ENCODE data around the gene SLC25A33. TPM values are rescaled to one million over a fixed set of nuclear protein-coding genes. Genes with fewer than 3 reads are reported as not detected.

SLC25A33 gene
- total RNA-seq, 4 donors from 2014 or later, result 4.9 to 12.5 (median 6.6) TPM

DNA sequence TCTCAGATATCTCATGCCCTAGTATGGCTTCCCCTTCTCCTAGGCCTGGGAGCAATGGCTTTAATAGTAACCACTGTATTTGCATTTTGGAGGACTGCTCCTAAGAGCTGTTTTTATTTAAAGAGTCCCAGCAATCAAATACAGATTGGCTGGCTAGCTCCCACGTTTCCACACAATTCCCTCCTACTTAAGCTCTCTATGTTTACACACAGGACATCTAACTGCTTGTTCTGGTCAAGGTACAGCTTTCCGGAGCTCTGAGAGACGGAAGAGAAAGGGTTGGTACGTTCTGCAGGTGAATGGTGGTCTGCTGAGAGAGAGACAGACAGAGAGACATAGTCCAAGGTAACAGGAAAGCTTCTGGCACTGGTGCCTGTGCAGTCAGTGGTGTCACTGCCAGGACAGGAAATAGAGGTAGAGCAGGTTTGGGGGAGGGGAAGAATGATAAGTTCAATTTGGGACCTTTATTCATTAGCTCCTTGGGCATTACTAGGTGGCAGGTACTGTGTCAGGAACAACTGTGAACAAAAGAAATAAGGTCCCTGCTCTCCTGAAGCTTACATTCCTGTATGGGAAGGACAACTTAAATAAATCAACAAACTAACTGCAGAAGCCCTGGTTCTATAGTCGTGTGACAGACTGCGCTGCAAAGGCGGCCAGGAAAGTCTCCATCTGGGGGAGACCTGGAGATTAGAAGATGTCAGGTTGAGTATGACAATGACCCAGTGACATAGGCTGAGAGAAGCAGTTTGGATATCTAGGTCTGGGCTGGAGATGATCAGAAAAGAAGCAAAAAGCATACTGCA lies 1.2 kb upstream of the SLC25A33 start:
- TF ChIP-seq POLR2AphosphoS5 (IDR thresholded peaks at IDR 0.05) (peak; percentile 49 to 56 (median 51)), POLR2A (IDR thresholded peaks at IDR 0.05) (peak; percentile 53)
- TF ChIP-seq, protein P1, sequence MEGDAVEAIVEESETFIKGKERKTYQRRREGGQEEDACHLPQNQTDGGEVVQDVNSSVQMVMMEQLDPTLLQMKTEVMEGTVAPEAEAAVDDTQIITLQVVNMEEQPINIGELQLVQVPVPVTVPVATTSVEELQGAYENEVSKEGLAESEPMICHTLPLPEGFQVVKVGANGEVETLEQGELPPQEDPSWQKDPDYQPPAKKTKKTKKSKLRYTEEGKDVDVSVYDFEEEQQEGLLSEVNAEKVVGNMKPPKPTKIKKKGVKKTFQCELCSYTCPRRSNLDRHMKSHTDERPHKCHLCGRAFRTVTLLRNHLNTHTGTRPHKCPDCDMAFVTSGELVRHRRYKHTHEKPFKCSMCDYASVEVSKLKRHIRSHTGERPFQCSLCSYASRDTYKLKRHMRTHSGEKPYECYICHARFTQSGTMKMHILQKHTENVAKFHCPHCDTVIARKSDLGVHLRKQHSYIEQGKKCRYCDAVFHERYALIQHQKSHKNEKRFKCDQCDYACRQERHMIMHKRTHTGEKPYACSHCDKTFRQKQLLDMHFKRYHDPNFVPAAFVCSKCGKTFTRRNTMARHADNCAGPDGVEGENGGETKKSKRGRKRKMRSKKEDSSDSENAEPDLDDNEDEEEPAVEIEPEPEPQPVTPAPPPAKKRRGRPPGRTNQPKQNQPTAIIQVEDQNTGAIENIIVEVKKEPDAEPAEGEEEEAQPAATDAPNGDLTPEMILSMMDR (IDR thresholded peaks at IDR 0.05), result no peak
- intact Hi-C loops (cut with DNase I; ENCODE audit: low total_unique reads) (no loop called here), in situ Hi-C loops (cut with MboI; ENCODE audit: low pct_ligation_motif_present in 1 of 4, low pct_unique_long_range_greater_than_20kb in 1 of 4, low sequenced_read_pairs in 3 of 4) (no loop called here)
- H3K4me3 ChIP-seq, result peak overlapping the region in 1 of 4 donors; percentile 13
- no peaks in the 10 kb centered on the region for H3K36me3 ChIP-seq
- peaks cover 7 to 42% (median 28%) of the 10 kb centered on the region in 4 donors for H3K4me1 ChIP-seq
- WGBS, 2 donors (ENCODE audit: low coverage in 1 of 2), result 65% methylated on average over 7 of the region's 7 CpGs
- DNase-seq, result peak; percentile 50
- H3K27ac ChIP-seq, result peak overlapping the region; percentile 81 to 97 (median 94)
- no peaks in the 10 kb centered on the region for H3K9me3 ChIP-seq
- H3K27me3 ChIP-seq, result no peaks in the 10 kb centered on the region

- intact Hi-C loops (cut with DNase I; ENCODE audit: low total_unique reads) (no loop called here), in situ Hi-C loops (cut with MboI; ENCODE audit: low pct_ligation_motif_present in 1 of 4, low pct_unique_long_range_greater_than_20kb in 1 of 4, low sequenced_read_pairs in 3 of 4) (no loop called here)
- peak; percentile 20 for DNase-seq
- Histone ChIP-seq H3K9me3 (no peaks in the 10 kb centered on the region), H3K36me3 (no peaks in the 10 kb centered on the region), H3K4me3 (no peak overlapping the region), H3K27ac (peak overlapping the region; percentile 81 to 97 (median 94)), H3K27me3 (no peaks in the 10 kb centered on the region), H3K4me1 (peaks cover 7 to 42% (median 28%) of the 10 kb centered on the region in 4 donors)
- TF ChIP-seq, protein P1 (IDR thresholded peaks at IDR 0.05), result no peak
- TF ChIP-seq POLR2AphosphoS5 (IDR thresholded peaks at IDR 0.05) (no peak), POLR2A (IDR thresholded peaks at IDR 0.05) (no peak), EP300 (IDR thresholded peaks at IDR 0.05; ENCODE audit: low read depth) (no peak)
- WGBS, 2 donors (ENCODE audit: low coverage in 1 of 2), result 80 to 95% methylated on average over 12 to 23 of the region's 23 CpGs
Observed at GRCh38 chr1:9538669-9539164, 548 bp upstream of the SLC25A33 start.

GRCh38 chr1:9539829-9540550 lies 725 bp downstream of the SLC25A33 start:
- in situ Hi-C loops (cut with MboI; ENCODE audit: low pct_ligation_motif_present in 1 of 4, low pct_unique_long_range_greater_than_20kb in 1 of 4, low sequenced_read_pairs in 3 of 4) (no loop called here), intact Hi-C loops (cut with DNase I; ENCODE audit: low total_unique reads) (no loop called here)
- DNase-seq, result peak; percentile 58
- TF ChIP-seq POLR2AphosphoS5 (IDR thresholded peaks at IDR 0.05), result peak in 1 of 3 donors; percentile 11
- no peak for TF ChIP-seq EP300 (IDR thresholded peaks at IDR 0.05; ENCODE audit: low read depth)
- peak; percentile 39 for TF ChIP-seq POLR2A (IDR thresholded peaks at IDR 0.05)
- TF ChIP-seq, protein P1 (IDR thresholded peaks at IDR 0.05), result no peak
- Histone ChIP-seq H3K4me1 (peaks cover 7 to 42% (median 28%) of the 10 kb centered on the region in 4 donors), H3K4me3 (peak overlapping the region; percentile 36 to 93 (median 66)), H3K36me3 (no peaks in the 10 kb centered on the region), H3K27ac (peak overlapping the region; percentile 89 to 97 (median 94)), H3K27me3 (no peaks in the 10 kb centered on the region), H3K9me3 (no peaks in the 10 kb centered on the region)
- WGBS, 2 donors (ENCODE audit: low coverage in 1 of 2), result 6 to 21% methylated on average over 5 to 36 of the region's 61 CpGs

- Histone ChIP-seq H3K4me1 (peaks cover 7 to 39% (median 28%) of the 10 kb centered on the region in 4 donors), H3K4me3 (no peak overlapping the region), H3K27me3 (no peaks in the 10 kb centered on the region), H3K9me3 (no peaks in the 10 kb centered on the region), H3K36me3 (no peaks in the 10 kb centered on the region), H3K27ac (peak overlapping the region; percentile 3 to 64 (median 28))
- in situ Hi-C loops (cut with MboI; ENCODE audit: low pct_ligation_motif_present in 1 of 4, low pct_unique_long_range_greater_than_20kb in 1 of 4, low sequenced_read_pairs in 3 of 4) (no loop called here), intact Hi-C loops (cut with DNase I; ENCODE audit: low total_unique reads) (no loop called here)
- DNase-seq, result peak; percentile 28
- 10 to 11% methylated on average over 3 of the region's 3 CpGs for WGBS, 2 donors (ENCODE audit: low coverage in 1 of 2)
- TF ChIP-seq POLR2AphosphoS5 (IDR thresholded peaks at IDR 0.05) (no peak), EP300 (IDR thresholded peaks at IDR 0.05; ENCODE audit: low read depth) (no peak), POLR2A (IDR thresholded peaks at IDR 0.05) (no peak)
- TF ChIP-seq, protein P1 (IDR thresholded peaks at IDR 0.05), result no peak
Observed at GRCh38 chr1:9542430-9542829, 3.2 kb downstream of the SLC25A33 start.

All from transverse colon (tissue), 4 donors.